HL-60 (cell line): ENCODE measurements around the gene NFIC.

Experiments
- DNase-seq, 2 experiments: peaks; one replicate each; pipeline ENCODE4 v3.0.0-alpha.2; 2010 to 2020; ENCODE audit warnings: low read depth in 1 of 2, low spot score in 1 of 2
- H3K27ac ChIP-seq: fragments of 250-450 bp; sonication (Bioruptor Pico); replicated peaks from 2 replicates; pipeline ENCODE4 v1.5.1; 2020; ENCODE audit warnings: mild to moderate bottlenecking, moderate library complexity
- H3K27me3 ChIP-seq: fragments of 250-450 bp; sonication (Bioruptor Pico); 2 replicates; pipeline ENCODE4 v1.5.1; 2021; ENCODE audit warnings: mild to moderate bottlenecking, moderate library complexity; ENCODE audit not compliant: insufficient read depth, poor library complexity, severe bottlenecking
- H3K4me3 ChIP-seq: replicated peaks from 2 replicates; pipeline ENCODE4 v1.5.1; 2011; ENCODE audit warnings: mild to moderate bottlenecking, control low read depth, low read length; ENCODE audit not compliant: insufficient read depth
- GABPA ChIP-seq: IDR thresholded peaks from 2 replicates; pipeline ENCODE4 v1.6.1; 2012; ENCODE audit warnings: low read depth
- POLR2AphosphoS5 ChIP-seq: IDR thresholded peaks from 2 replicates; pipeline ENCODE4 v1.6.1; 2012; ENCODE audit warnings: low read depth
- SPI1 ChIP-seq: IDR thresholded peaks from 2 replicates; pipeline ENCODE4 v1.6.1; 2012; ENCODE audit warnings: low read depth, mild to moderate bottlenecking, borderline replicate concordance
- TF ChIP-seq, protein P1 (sequence below): IDR thresholded peaks from one replicate; pipeline ENCODE4 v1.5.1; 2011; ENCODE audit warnings: low read length, control low read depth, inconsistent platforms; ENCODE audit not compliant: insufficient read depth
- TF ChIP-seq, protein P2 (sequence below): IDR thresholded peaks from 2 replicates; pipeline ENCODE4 v1.6.1; 2012; ENCODE audit warnings: low read depth; ENCODE audit not compliant: insufficient replicate concordance

NFIC gene

DNA sequence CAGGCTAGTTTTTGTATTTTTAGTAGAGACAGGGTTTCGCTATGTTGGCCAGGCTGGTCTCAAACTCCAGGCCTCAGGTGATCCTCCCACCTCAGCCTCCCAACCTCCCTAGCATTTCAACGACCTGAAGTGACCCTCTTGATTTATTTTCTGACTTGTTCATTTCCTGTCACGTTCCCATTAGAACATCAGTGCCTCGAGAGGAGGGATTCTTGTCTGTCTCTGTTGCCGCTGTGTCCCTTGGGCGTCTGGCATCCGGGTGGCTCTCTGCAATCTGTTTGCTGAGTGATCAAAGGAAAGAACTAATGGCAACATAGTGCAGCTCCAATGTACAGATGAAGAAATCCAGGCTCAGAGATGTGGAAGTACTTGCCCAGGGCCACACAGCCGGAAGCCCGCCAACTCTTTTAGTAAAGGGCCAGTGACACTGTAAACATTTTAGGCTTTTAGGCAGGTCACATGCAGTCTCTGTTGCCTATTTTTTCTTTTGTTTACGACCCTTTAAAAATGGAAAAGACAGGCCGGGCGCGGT is 47.5 kb downstream of the NFIC start:
- no peak for DNase-seq
- no peak overlapping the region for H3K27ac ChIP-seq
- TF ChIP-seq POLR2AphosphoS5 (no peak), GABPA (no peak), SPI1 (no peak)
- TF ChIP-seq, protein P1, sequence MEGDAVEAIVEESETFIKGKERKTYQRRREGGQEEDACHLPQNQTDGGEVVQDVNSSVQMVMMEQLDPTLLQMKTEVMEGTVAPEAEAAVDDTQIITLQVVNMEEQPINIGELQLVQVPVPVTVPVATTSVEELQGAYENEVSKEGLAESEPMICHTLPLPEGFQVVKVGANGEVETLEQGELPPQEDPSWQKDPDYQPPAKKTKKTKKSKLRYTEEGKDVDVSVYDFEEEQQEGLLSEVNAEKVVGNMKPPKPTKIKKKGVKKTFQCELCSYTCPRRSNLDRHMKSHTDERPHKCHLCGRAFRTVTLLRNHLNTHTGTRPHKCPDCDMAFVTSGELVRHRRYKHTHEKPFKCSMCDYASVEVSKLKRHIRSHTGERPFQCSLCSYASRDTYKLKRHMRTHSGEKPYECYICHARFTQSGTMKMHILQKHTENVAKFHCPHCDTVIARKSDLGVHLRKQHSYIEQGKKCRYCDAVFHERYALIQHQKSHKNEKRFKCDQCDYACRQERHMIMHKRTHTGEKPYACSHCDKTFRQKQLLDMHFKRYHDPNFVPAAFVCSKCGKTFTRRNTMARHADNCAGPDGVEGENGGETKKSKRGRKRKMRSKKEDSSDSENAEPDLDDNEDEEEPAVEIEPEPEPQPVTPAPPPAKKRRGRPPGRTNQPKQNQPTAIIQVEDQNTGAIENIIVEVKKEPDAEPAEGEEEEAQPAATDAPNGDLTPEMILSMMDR: no peak
- TF ChIP-seq, protein P2, sequence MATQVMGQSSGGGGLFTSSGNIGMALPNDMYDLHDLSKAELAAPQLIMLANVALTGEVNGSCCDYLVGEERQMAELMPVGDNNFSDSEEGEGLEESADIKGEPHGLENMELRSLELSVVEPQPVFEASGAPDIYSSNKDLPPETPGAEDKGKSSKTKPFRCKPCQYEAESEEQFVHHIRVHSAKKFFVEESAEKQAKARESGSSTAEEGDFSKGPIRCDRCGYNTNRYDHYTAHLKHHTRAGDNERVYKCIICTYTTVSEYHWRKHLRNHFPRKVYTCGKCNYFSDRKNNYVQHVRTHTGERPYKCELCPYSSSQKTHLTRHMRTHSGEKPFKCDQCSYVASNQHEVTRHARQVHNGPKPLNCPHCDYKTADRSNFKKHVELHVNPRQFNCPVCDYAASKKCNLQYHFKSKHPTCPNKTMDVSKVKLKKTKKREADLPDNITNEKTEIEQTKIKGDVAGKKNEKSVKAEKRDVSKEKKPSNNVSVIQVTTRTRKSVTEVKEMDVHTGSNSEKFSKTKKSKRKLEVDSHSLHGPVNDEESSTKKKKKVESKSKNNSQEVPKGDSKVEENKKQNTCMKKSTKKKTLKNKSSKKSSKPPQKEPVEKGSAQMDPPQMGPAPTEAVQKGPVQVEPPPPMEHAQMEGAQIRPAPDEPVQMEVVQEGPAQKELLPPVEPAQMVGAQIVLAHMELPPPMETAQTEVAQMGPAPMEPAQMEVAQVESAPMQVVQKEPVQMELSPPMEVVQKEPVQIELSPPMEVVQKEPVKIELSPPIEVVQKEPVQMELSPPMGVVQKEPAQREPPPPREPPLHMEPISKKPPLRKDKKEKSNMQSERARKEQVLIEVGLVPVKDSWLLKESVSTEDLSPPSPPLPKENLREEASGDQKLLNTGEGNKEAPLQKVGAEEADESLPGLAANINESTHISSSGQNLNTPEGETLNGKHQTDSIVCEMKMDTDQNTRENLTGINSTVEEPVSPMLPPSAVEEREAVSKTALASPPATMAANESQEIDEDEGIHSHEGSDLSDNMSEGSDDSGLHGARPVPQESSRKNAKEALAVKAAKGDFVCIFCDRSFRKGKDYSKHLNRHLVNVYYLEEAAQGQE: no peak
- H3K4me3 ChIP-seq: no peak overlapping the region
- no peaks in the 10 kb centered on the region for H3K27me3 ChIP-seq

DNA sequence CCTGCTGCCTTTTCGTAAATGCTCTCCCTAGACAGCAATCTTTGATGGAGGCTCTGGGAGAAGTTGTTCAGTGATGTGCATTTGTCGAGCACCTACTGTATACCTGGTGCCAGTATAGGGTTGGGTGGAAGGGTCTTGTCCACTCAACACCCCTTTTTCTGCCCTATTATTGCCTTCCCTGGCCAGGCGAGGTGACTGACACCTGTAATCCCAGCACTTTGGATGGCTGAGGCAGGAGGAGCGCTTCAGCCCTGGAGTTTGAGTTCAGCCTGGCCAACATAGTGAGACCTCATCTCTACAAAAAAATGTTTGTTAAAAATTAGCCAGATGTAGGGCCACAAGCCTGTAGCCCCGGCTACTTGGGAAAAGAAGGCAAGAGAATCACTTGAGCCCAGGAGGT is 49.3 kb downstream of the NFIC start:
- no peak for TF ChIP-seq GABPA
- TF ChIP-seq, protein P2: no peak
- TF ChIP-seq, protein P1: no peak
- TF ChIP-seq SPI1: no peak
- no peak for TF ChIP-seq POLR2AphosphoS5
- DNase-seq: no peak

DNA sequence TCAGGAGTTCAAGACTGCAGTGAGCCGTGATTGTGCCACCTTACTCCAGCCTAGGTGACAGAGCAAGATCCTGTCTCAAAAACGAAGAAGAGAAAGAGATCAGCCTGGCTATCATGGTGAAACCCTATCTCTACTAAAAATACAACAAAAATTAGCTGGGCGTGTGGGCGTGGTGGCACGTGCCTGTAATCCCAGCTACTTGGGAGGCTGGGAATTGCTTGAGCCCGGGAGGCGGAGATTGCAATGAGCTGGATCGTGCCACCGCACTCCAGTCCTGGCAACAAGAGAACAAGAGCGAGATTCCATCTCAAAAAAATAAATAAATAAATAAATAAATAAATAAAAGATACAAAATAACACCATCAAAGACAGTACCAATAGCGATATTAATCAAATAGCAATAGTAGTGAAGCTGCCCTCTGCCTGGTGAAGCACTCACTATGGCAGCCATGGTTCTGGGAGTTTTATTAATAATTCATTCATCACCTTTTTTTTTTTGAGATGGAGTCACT is 53.9 kb downstream of the NFIC start:
- no peak for TF ChIP-seq SPI1
- no peak for TF ChIP-seq GABPA
- TF ChIP-seq, protein P1: no peak
- TF ChIP-seq, protein P2: no peak
- TF ChIP-seq POLR2AphosphoS5: no peak
- no peak overlapping the region for H3K4me3 ChIP-seq
- DNase-seq: no peak
- no peaks in the 10 kb centered on the region for H3K27me3 ChIP-seq
- no peak overlapping the region for H3K27ac ChIP-seq

More for the DNA sequence above, 49.3 kb downstream of the NFIC start:
- Histone ChIP-seq H3K27ac (no peak overlapping the region), H3K27me3 (no peaks in the 10 kb centered on the region), H3K4me3 (no peak overlapping the region)
